Measurements from ENCODE around the gene TFCP2L1. TPM values are rescaled to one million over a fixed set of nuclear protein-coding genes. Genes with fewer than 3 reads are reported as not detected.

Gene TFCP2L1
- total RNA-seq, 1 experiment from 2014 or later, result 1.8 TPM

- no peaks in the 10 kb centered on the region for H3K9me3 Mint-ChIP-seq
- no peaks in the 10 kb centered on the region for H3K36me3 Mint-ChIP-seq (ENCODE audit: insufficient read depth in 1 of 3, low read depth in 3 of 3)
- DNase-seq, result no peak
- no peak overlapping the region for H3K4ac ChIP-seq (ENCODE audit: low read depth, low read length)
- H4K8ac ChIP-seq (replicated peaks; ENCODE audit: insufficient read length, low read depth, low read length), result no peak overlapping the region
- no peaks in the 10 kb centered on the region for H3K23me2 ChIP-seq (ENCODE audit: insufficient read length, low read depth, low read length, poor library complexity, severe bottlenecking)
- no peaks in the 10 kb centered on the region for H4K20me1 ChIP-seq (ENCODE audit: control insufficient read depth, insufficient read depth, insufficient read length)
- no peak overlapping the region for H3K9ac ChIP-seq (ENCODE audit: extremely low read depth, insufficient read length, low read length)
- no peak overlapping the region for H3T11ph ChIP-seq (ENCODE audit: low read length)
- TF ChIP-seq CTCF (conservative IDR thresholded peaks at IDR 0.05), result no peak
- peaks cover 11 to 12% of the 10 kb centered on the region in 2 experiments for H3K4me1 Mint-ChIP-seq
- no peak overlapping the region for H2BK15ac ChIP-seq (ENCODE audit: low read depth, low read length)
- H3K4me1 ChIP-seq (ENCODE audit: insufficient read depth, low read length), result no peaks in the 10 kb centered on the region
- no peak overlapping the region for H3K56ac ChIP-seq (ENCODE audit: insufficient read length, low read depth, low read length)
- no peak overlapping the region for H3K23ac ChIP-seq (ENCODE audit: insufficient read length, low read depth, low read length)
- H3K18ac ChIP-seq (ENCODE audit: insufficient read length, low read depth, low read length), result no peak overlapping the region
- no peak overlapping the region; the same call in 1 of the 2 replicates for H3K14ac ChIP-seq (ENCODE audit: insufficient read depth, low read length)
- no peak overlapping the region for H3K4me3 Mint-ChIP-seq
- no peaks in the 10 kb centered on the region for H3K79me2 ChIP-seq (ENCODE audit: insufficient read depth, low read length)
- H2AFZ ChIP-seq (ENCODE audit: low read length), result no peak overlapping the region
- no peaks in the 10 kb centered on the region for H3K9me3 ChIP-seq (ENCODE audit: control insufficient read depth, low read depth, low read length)
- H4K91ac ChIP-seq (ENCODE audit: insufficient read length, low read depth, low read length), result no peak overlapping the region
- H2BK5ac ChIP-seq (ENCODE audit: insufficient read length, low read length), result no peak overlapping the region
- peaks cover 9% of the 10 kb centered on the region for H3K27me3 Mint-ChIP-seq (ENCODE audit: low read depth)
- H4K5ac ChIP-seq (ENCODE audit: insufficient read length, low read depth, low read length), result no peak overlapping the region
- peak overlapping the region in 1 of 3 experiments; percentile 48; a peak in 1 of 7 replicates for H3K27ac Mint-ChIP-seq
- H3K4me2 ChIP-seq (ENCODE audit: insufficient read depth, insufficient read length, low read length), result no peak overlapping the region
- no peak overlapping the region for H3K27ac ChIP-seq (ENCODE audit: insufficient read length, low read depth, low read length)
- no peaks in the 10 kb centered on the region for H3K79me1 ChIP-seq (ENCODE audit: insufficient read depth, low read depth, low read length, poor library complexity, severe bottlenecking)
- no peak overlapping the region for H2AK5ac ChIP-seq (ENCODE audit: insufficient read length, low read length)
- no peak overlapping the region for H2BK120ac ChIP-seq (ENCODE audit: low read depth, low read length, poor library complexity, severe bottlenecking)
- WGBS (ENCODE audit: extremely low coverage, insufficient read length, low lambda C conversion rate), result no CpG with 5 or more reads among the region's 19 CpGs
- H3K27me3 ChIP-seq (ENCODE audit: insufficient read depth, low read length), result no peaks in the 10 kb centered on the region
- no peak overlapping the region for H2BK20ac ChIP-seq (ENCODE audit: low read depth, low read length, poor library complexity, severe bottlenecking)
- H2BK12ac ChIP-seq (ENCODE audit: insufficient read length, low read depth, low read length), result no peak overlapping the region
Measured at GRCh38 chr2:121197369-121198091, 87.5 kb downstream of the TFCP2L1 start.

Measured in H9 (cell line).